ENCODE measurements around the gene SPTBN5.

GRCh38 chr15:41933326-41933725 is 39.5 kb upstream of the SPTBN5 start:
- TF ChIP-seq CTCF (IDR thresholded peaks at IDR 0.05), result no peak
- no peak for TF ChIP-seq POLR2A (IDR thresholded peaks at IDR 0.05)

Data from Peyer's patch (tissue), 4 donors.